Naive thymus-derived CD4-positive, alpha-beta T cell (primary cell): ENCODE results near the gene ZMYND8. TPM values are rescaled to one million over a fixed set of nuclear protein-coding genes. Genes with fewer than 3 reads are reported as not detected.

Experiments
- ATAC-seq: fragments of 150-1000 bp; cut with Tn5 transposase; 2 replicates; pipeline ENCODE4 v1.10.0; 2021; ENCODE audit warnings: mild to moderate bottlenecking, moderate library complexity
- CTCF ChIA-PET: fragments of 350-600 bp; sonication (Branson Sonifier 250); formaldehyde crosslinking; loops from one replicate; lab custom pipeline; 2021; ENCODE audit warnings: antibody characterized with exemption; lab: Charles Lee
- POLR2A ChIA-PET: fragments of 350-600 bp; sonication (Branson Sonifier 250); formaldehyde crosslinking; loops from one replicate; lab custom pipeline; 2021; ENCODE audit warnings: antibody characterized with exemption, inconsistent platforms; lab: Charles Lee
- DNase-seq, 9 donors: peaks; one replicate each; pipeline versions ENCODE4 v3.0.0 to v3.0.0-alpha.2; 2020 to 2022; ENCODE audit warnings: mixed read lengths in 1 of 9
- H3K27ac ChIP-seq: one replicate; pipeline ENCODE4 v1.7.0; 2013; ENCODE audit warnings: mild to moderate bottlenecking, low read depth, low read length, moderate library complexity
- H3K27me3 ChIP-seq, 2 donors: one replicate each; pipeline ENCODE4 v1.7.0; 2013; ENCODE audit warnings: low read length in 2 of 2, mild to moderate bottlenecking in 2 of 2, moderate library complexity in 2 of 2; ENCODE audit not compliant: control insufficient read depth in 2 of 2, insufficient read depth in 2 of 2
- H3K36me3 ChIP-seq, 3 experiments: 1 replicate in 2 of 3; 2 replicates in 1 of 3; pipeline ENCODE4 v1.7.0; 2013; ENCODE audit warnings: low read length in 3 of 3, mild to moderate bottlenecking in 3 of 3, moderate library complexity in 1 of 3; ENCODE audit not compliant: insufficient read depth in 3 of 3, control insufficient read depth in 2 of 3
- H3K4me1 ChIP-seq, 2 donors: one replicate each; pipeline ENCODE4 v1.7.0; 2013; ENCODE audit warnings: low read length in 2 of 2, mild to moderate bottlenecking in 2 of 2, moderate library complexity in 1 of 2; ENCODE audit not compliant: control insufficient read depth in 2 of 2, insufficient read depth in 2 of 2
- H3K4me3 ChIP-seq: 2 replicates; pipeline ENCODE4 v1.7.0; 2013; ENCODE audit warnings: mild to moderate bottlenecking, low read length
- H3K9me3 ChIP-seq, 3 experiments: 1 replicate in 2 of 3; 2 replicates in 1 of 3; pipeline ENCODE4 v1.7.0; 2013; ENCODE audit warnings: low read length in 3 of 3; ENCODE audit not compliant: control insufficient read depth in 2 of 3
- H3K27ac Mint-ChIP-seq, 9 donors: one replicate each; pipeline ENCODE4 v1.8.0; 2020 to 2022; ENCODE audit warnings: mixed read lengths in 9 of 9, mild to moderate bottlenecking in 8 of 9, moderate library complexity in 5 of 9, inconsistent platforms in 2 of 9
- H3K27me3 Mint-ChIP-seq, 5 donors: one replicate each; pipeline ENCODE4 v1.8.0; 2021 to 2022; ENCODE audit warnings: mixed read lengths in 5 of 5, mild to moderate bottlenecking in 1 of 5
- H3K36me3 Mint-ChIP-seq, 5 donors: one replicate each; pipeline ENCODE4 v1.8.0; 2020 to 2022; ENCODE audit warnings: mixed read lengths in 5 of 5, mild to moderate bottlenecking in 3 of 5, inconsistent platforms in 1 of 5
- H3K4me1 Mint-ChIP-seq, 7 donors: one replicate each; pipeline ENCODE4 v1.8.0; 2020 to 2022; ENCODE audit warnings: mixed read lengths in 7 of 7, mild to moderate bottlenecking in 3 of 7, inconsistent platforms in 1 of 7
- H3K4me3 Mint-ChIP-seq, 10 donors: one replicate each; pipeline ENCODE4 v1.8.0; 2020 to 2022; ENCODE audit warnings: mild to moderate bottlenecking in 10 of 10, mixed read lengths in 10 of 10, moderate library complexity in 6 of 10, inconsistent platforms in 2 of 10
- H3K9me3 Mint-ChIP-seq, 11 donors: one replicate each; pipeline ENCODE4 v1.8.0; 2020 to 2022; ENCODE audit warnings: mixed read lengths in 11 of 11, mild to moderate bottlenecking in 4 of 11, inconsistent platforms in 1 of 11, moderate library complexity in 1 of 11
- intact Hi-C, 2 donors: fragments of 100-400 bp; cut with micrococcal nuclease; formaldehyde crosslinking; loops; one replicate each; pipeline ENCODE4 v1.15.1; 2023
- polyA plus RNA-seq, 2 donors: library from polyadenylated mRNA; unstranded; fragments of 300-500 nt; fragmentation: Illumina TruSeq; gene quantifications; one replicate each; pipeline ENCODE4 v1.2.3, GENCODE V29; 2021
- total RNA-seq, 6 experiments: library from RNA in 5 of 6; stranded (reverse) in 5 of 6; gene quantifications; 1 replicate in 5 of 6; 2 replicates in 1 of 6; pipeline ENCODE4 v1.2.3 and lab custom pipeline; 2021 to 2026

Gene ZMYND8
- total and polyA plus RNA-seq, 7 experiments from 2014 or later, result 12.7 to 83.0 (median 63.7) TPM

DNA sequence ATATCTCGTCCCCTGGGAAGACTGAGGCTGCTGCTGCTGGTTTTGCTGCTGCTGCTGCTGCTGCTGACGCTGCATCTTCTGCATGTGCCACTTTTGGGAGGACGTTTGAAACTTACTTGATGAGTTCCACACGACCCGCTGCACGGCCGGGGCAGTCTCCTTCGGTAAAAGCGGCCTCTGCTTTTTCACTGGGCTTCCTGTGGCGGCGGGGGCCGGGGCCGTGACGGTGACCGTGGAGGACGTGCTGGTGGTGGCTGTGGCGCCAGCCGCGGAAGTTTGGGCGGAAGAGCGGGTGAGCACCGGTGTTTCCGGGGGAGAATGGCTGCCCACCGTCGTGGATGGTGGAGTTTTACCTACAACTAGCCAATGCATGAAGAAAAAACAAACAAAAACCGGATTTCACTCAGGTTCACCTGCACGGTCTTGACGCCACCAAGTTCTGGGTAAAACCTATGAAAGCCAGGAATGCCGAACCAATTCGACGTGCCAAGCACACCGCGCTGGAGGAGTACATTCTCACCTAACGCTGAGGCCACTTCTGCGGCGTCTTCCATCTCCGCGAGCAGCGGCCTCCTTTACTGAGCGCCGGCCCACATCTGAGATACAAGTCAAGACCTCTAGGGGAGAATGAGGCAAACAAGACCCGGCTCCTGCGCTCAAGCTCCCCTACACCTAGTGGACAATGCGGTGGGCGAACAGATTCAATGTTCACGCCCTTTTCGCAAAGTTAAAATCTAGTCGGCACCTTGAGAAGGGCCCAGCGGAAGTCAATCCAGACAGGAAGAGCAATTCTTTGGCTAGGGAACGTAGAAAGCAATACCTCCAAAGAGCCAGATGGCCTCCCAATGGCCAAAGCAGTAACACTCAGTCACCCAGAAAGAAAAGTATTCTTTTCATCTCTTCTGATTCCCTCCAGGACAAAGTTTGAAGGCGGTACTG lies 117.5 kb downstream of the ZMYND8 start:
- peaks cover 15 to 54% (median 21%) of the 10 kb centered on the region in 5 donors for H3K36me3 Mint-ChIP-seq
- H3K27me3 Mint-ChIP-seq, result no peaks in the 10 kb centered on the region
- no peak for DNase-seq
- peaks cover 0 to 2% (median 0%) of the 10 kb centered on the region in 11 donors for H3K9me3 Mint-ChIP-seq
- Histone ChIP-seq H3K36me3 (peaks cover 12 to 70% (median 15%) of the 10 kb centered on the region in 3 experiments), H3K4me1 (no peaks in the 10 kb centered on the region), H3K27me3 (no peaks in the 10 kb centered on the region), H3K9me3 (no peaks in the 10 kb centered on the region), H3K4me3 (no peak overlapping the region), H3K27ac (no peak overlapping the region)
- ChIA-PET CTCF (interaction anchor here (0.5 kb wide), 1 partner anchor 144 kb away, joined by 3 read pairs; no protein-coding TSS in a partner anchor), POLR2A (no interaction called here)
- H3K4me3 Mint-ChIP-seq, result no peak overlapping the region
- intact Hi-C loops, result no loop called here
- no peak for ATAC-seq
- no peak overlapping the region for H3K27ac Mint-ChIP-seq
- peaks cover 0 to 4% (median 0%) of the 10 kb centered on the region in 7 donors for H3K4me1 Mint-ChIP-seq

DNA sequence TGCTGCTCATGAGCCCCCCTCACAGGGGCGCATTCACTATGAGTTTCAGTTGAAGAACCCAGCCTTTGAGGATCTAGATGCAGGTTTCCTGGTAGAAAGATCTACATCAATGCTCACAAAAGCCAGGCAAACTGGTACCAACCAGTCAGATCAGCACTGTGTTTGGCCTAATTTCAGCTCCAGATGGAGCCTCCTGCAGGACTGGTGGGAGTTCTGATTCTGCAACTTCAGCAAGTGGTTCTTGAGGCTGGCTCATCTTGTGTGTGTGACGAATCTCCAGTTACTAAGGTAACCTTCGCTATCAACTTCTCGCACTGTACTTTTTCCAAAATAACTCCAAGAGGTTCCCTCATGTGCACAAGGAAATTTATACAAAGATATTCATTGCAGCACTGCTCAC lies 118.8 kb downstream of the ZMYND8 start:
- Histone ChIP-seq H3K27me3 (no peaks in the 10 kb centered on the region), H3K4me3 (no peak overlapping the region), H3K36me3 (peaks cover 8 to 80% (median 11%) of the 10 kb centered on the region in 3 experiments), H3K27ac (no peak overlapping the region), H3K9me3 (no peaks in the 10 kb centered on the region), H3K4me1 (no peaks in the 10 kb centered on the region)
- Mint-ChIP-seq H3K9me3 (peaks cover 0 to 2% (median 0%) of the 10 kb centered on the region in 11 donors), H3K4me3 (no peak overlapping the region), H3K4me1 (no peaks in the 10 kb centered on the region), H3K27ac (peak overlapping the region in 2 of 9 donors; percentile 29 to 43), H3K27me3 (no peaks in the 10 kb centered on the region), H3K36me3 (peaks cover 10 to 46% (median 20%) of the 10 kb centered on the region in 5 donors)
- DNase-seq (no peak), ATAC-seq (no peak)
- intact Hi-C loops, result no loop called here
- POLR2A ChIA-PET, result no interaction called here
- CTCF ChIA-PET, result no interaction called here

DNA sequence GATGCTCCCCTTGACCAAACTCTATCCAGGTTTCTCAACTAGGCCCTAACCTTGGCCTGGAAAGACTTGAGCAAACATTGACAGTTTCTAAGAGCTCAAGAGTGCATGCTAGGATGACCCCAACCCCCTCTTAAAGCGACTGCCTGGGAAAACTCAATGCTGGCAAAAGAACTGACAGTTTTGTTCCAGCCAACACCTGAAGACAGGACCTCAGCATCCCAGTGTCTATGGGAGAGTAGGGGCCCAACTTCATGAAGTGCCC lies 119.9 kb downstream of the ZMYND8 start:
- ATAC-seq, result no peak
- Histone ChIP-seq H3K4me1 (no peaks in the 10 kb centered on the region), H3K4me3 (no peak overlapping the region), H3K36me3 (peaks cover 8 to 77% (median 11%) of the 10 kb centered on the region in 3 experiments), H3K27ac (no peak overlapping the region), H3K9me3 (no peaks in the 10 kb centered on the region), H3K27me3 (no peaks in the 10 kb centered on the region)
- Mint-ChIP-seq H3K9me3 (peaks cover 0 to 2% (median 0%) of the 10 kb centered on the region in 11 donors), H3K27me3 (no peaks in the 10 kb centered on the region), H3K36me3 (peaks cover 10 to 51% (median 25%) of the 10 kb centered on the region in 5 donors), H3K4me1 (peaks cover 0 to 3% (median 0%) of the 10 kb centered on the region in 7 donors), H3K27ac (peak overlapping the region in 1 of 9 donors; percentile 5), H3K4me3 (no peak overlapping the region)
- DNase-seq, result no peak
- intact Hi-C loops, result no loop called here
- CTCF ChIA-PET, result no interaction called here
- POLR2A ChIA-PET, result no interaction called here

DNA sequence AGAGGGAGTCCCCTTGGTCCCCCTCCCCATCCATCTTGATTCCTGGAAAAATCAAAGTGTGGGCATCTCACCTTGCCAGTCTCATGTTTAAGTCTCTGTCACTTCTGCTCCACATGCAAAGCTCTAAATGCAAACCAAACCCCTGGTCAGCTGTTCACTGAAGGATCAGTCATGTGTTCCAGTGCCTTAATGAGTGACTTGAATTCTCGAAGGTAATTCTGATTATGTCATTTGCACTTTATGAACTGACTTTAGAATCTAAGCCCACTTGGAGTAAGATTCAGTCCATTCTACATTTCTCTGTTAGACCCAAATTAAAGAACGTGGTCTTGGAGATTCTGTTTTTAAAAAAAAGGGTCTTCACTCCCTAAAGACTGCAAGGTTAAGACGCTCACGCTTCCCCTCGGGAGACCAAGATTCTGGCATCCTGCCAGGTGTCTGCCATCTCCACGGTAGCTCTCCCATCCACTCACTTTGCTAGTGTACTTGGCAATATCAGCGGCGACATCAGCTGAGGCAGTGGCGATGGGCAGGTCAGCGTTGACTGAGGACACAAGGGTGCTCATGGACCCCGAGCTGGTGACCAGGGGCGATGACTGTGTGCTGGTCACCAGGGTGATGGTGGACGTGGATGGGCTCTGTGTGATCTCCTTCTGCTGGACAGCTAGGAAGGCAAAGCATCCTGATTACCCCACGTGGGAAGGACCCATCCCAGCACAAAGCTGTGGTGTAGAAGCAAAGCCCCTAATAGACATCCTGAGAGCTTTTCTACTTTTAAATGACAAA lies 120.5 kb downstream of the ZMYND8 start:
- Histone ChIP-seq H3K4me1 (no peaks in the 10 kb centered on the region), H3K4me3 (no peak overlapping the region), H3K9me3 (no peaks in the 10 kb centered on the region), H3K36me3 (peaks cover 8 to 82% (median 11%) of the 10 kb centered on the region in 3 experiments), H3K27me3 (no peaks in the 10 kb centered on the region), H3K27ac (no peak overlapping the region)
- Mint-ChIP-seq H3K36me3 (peaks cover 10 to 52% (median 24%) of the 10 kb centered on the region in 5 donors), H3K27ac (peak overlapping the region in 1 of 9 donors; percentile 31), H3K4me3 (no peak overlapping the region), H3K27me3 (no peaks in the 10 kb centered on the region), H3K4me1 (peaks cover 0 to 7% (median 0%) of the 10 kb centered on the region in 7 donors), H3K9me3 (peaks cover 0 to 2% (median 0%) of the 10 kb centered on the region in 11 donors)
- DNase-seq, result no peak
- ATAC-seq, result no peak
- intact Hi-C loops, result no loop called here
- ChIA-PET POLR2A (no interaction called here), CTCF (no interaction called here)

DNA sequence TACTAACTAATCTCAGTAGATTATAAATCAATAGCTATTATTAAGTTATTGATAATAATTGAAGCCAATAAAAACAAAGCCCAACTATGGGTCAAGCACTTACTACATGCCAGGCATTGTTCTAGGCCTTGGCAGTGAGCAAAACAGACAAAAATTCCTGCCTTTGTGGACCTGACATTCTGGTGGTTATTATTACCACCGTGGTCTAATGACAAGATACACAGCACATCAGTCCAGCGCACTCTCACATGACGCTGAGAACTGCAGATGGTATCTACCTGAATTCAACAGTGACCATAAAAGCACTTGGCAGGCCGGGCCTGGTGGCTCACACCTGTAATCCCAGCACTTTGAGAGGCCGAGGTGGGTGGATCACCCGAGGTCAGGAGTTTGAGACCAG lies 121.4 kb downstream of the ZMYND8 start:
- no peak overlapping the region for H3K27ac ChIP-seq
- H3K4me3 ChIP-seq, result no peak overlapping the region
- Mint-ChIP-seq H3K27me3 (no peaks in the 10 kb centered on the region), H3K4me3 (no peak overlapping the region), H3K36me3 (peaks cover 10 to 59% (median 27%) of the 10 kb centered on the region in 5 donors), H3K4me1 (peaks cover 0 to 7% (median 0%) of the 10 kb centered on the region in 7 donors), H3K9me3 (peaks cover 0 to 2% (median 0%) of the 10 kb centered on the region in 11 donors), H3K27ac (no peak overlapping the region)
- intact Hi-C loops, result no loop called here
- no peaks in the 10 kb centered on the region for H3K9me3 ChIP-seq
- ATAC-seq (no peak), DNase-seq (no peak)
- ChIA-PET CTCF (interaction anchor here (0.8 kb wide), 1 partner anchor 38 kb away, joined by 3 read pairs; no protein-coding TSS in a partner anchor), POLR2A (no interaction called here)
- peaks cover 11 to 91% (median 13%) of the 10 kb centered on the region in 3 experiments for H3K36me3 ChIP-seq
- H3K27me3 ChIP-seq, result no peaks in the 10 kb centered on the region
- H3K4me1 ChIP-seq, result no peaks in the 10 kb centered on the region

DNA sequence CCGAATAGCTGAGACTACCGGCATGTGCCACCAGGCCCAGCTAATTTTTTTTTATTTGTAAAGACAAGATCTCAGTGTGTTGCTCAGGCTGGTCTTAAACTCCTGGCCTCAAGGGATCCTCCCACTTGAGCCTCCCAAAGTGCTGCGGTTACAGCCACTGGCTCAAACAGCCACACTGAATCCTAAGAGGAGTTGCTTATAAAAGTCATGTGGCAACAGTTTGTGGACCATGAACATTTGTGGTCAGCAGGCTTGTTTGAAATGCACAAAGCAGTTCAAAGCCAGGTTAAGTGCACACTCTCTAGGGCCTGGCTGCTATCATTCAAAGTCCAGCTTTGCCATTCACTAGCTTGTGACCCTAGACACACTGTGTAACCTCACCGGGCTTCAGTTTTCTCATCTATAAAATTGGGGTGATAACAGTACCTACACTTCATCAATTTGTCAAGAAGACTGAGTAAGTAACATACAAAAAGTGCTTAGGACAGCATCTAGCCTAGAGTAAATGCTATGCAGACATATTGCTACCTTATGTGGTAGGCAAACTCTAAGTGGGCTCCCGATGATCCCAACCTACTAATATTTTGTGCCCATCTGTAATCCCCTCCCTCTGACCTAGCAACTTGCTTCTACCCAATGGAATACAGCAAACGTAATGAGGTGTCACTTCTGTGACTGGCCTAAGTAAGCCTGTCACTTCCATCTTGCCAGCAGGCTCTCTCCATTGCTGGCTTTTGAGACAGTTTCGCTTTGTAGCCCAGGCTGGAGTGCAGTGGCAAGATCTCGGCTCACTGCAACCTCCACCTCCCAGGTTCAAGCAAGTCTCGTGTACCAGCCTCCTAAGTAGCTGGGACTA lies 122.9 kb downstream of the ZMYND8 start:
- no peak for DNase-seq
- ATAC-seq, result no peak
- H3K27me3 ChIP-seq, result no peaks in the 10 kb centered on the region
- H3K27ac ChIP-seq, result no peak overlapping the region
- ChIA-PET CTCF (no interaction called here), POLR2A (no interaction called here)
- H3K4me3 ChIP-seq, result no peak overlapping the region
- H3K36me3 ChIP-seq, result peaks cover 14 to 93% (median 14%) of the 10 kb centered on the region in 3 experiments
- Mint-ChIP-seq H3K27ac (peak overlapping the region in 4 of 9 donors; percentile 14 to 45 (median 26)), H3K9me3 (peaks cover 0 to 2% (median 0%) of the 10 kb centered on the region in 11 donors), H3K36me3 (peaks cover 10 to 47% (median 27%) of the 10 kb centered on the region in 5 donors), H3K27me3 (no peaks in the 10 kb centered on the region), H3K4me1 (peaks cover 0 to 7% (median 0%) of the 10 kb centered on the region in 7 donors), H3K4me3 (no peak overlapping the region)
- H3K4me1 ChIP-seq, result no peaks in the 10 kb centered on the region
- H3K9me3 ChIP-seq, result no peaks in the 10 kb centered on the region
- intact Hi-C loops, result no loop called here
